22Rv1 (cell line): Measurements from ENCODE around the gene C1QTNF12.

Source experiments
- ZFX ChIP-seq: fragments of 450-650 bp; IDR thresholded peaks from 2 replicates; pipeline ENCODE4 v1.6.1; 2017; ENCODE audit warnings: antibody characterized with exemption, borderline replicate concordance
- TF ChIP-seq, protein P1 (sequence below): fragments of 450-650 bp; IDR thresholded peaks from 2 replicates; pipeline ENCODE4 v1.5.1; 2017; ENCODE audit warnings: mild to moderate bottlenecking

DNA sequence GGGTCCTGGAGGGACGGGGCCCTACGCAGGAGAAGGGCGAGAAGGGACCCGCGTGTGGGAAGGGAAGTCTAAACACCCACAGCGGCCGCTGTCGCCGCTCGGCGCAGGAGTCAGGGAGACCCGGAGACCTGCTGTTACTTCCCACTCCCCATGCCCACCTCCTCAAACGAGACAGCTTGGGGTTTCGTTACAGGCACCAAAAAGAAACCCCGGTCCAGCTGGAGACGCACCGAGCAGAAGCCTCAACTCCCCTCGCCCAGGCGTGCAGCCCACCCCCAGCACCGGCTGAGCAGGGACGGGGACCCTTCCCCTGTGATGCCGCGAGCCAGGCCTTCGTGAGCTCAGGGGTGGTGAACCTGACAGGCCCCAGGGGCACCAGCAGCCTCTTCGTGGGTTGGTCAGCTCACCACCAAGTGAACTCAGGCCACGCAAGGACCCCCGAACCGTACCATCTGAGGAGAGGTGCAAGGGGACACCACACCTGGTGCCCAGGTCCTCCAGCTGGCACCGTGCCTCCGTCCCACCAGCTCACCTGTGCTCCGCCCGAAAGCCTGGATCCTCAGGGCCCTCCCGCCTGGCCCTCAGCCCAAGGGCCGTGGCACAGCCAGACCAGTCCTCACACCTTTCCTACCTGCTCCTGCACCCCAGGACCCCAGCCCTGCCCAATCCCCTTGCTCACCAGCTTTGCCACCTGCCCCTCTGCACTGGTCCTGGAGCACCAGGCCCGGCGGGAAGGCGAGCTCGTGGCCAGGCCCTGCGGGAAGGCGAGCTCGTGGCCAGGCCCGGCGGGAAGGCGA is 19.8 kb downstream of the C1QTNF12 start:
- TF ChIP-seq, protein P1, sequence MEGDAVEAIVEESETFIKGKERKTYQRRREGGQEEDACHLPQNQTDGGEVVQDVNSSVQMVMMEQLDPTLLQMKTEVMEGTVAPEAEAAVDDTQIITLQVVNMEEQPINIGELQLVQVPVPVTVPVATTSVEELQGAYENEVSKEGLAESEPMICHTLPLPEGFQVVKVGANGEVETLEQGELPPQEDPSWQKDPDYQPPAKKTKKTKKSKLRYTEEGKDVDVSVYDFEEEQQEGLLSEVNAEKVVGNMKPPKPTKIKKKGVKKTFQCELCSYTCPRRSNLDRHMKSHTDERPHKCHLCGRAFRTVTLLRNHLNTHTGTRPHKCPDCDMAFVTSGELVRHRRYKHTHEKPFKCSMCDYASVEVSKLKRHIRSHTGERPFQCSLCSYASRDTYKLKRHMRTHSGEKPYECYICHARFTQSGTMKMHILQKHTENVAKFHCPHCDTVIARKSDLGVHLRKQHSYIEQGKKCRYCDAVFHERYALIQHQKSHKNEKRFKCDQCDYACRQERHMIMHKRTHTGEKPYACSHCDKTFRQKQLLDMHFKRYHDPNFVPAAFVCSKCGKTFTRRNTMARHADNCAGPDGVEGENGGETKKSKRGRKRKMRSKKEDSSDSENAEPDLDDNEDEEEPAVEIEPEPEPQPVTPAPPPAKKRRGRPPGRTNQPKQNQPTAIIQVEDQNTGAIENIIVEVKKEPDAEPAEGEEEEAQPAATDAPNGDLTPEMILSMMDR, result no peak
- TF ChIP-seq ZFX, result no peak
